HepG2 (cell line): ENCODE data around the gene MCC. TPM values are rescaled to one million over a fixed set of nuclear protein-coding genes. Genes with fewer than 3 reads are reported as not detected.

Experiments used
- ATAC-seq: fragments of 200-7000 bp; cut with Tn5 transposase; 3 replicates; pipeline ENCODE4 v1.9.1; 2020; ENCODE audit warnings: mild to moderate bottlenecking, moderate library complexity
- BruUV-seq: library from RNA; stranded (reverse); fragments of 400-500 nt; replicated peaks from 2 replicates; lab custom pipeline; 2021; lab: Mats Ljungman, UMichigan
- CTCF ChIA-PET: fragments of 300-600 bp; formaldehyde crosslinking; extraction: SDS; loops from one replicate; lab custom pipeline; 2021; ENCODE audit warnings: low total read pairs, inconsistent platforms, low intra/inter-chr PET ratio; lab: Yijun Ruan, JAX
- POLR2A ChIA-PET: fragments of 350-600 bp; sonication (Branson Sonifier 250); formaldehyde crosslinking; loops from one replicate; lab custom pipeline; 2020; ENCODE audit warnings: antibody characterized with exemption, inconsistent platforms; lab: Yijun Ruan, JAX
- DNase-seq: peaks from one replicate; pipeline ENCODE4 v3.0.0-alpha.2; 2015; ENCODE audit warnings: low spot score
- FAIRE-seq: peaks from 3 replicates; lab custom pipeline; 2011; peaks lifted over from hg19 to GRCh38; lab: Jason Lieb, UNC
- H2AFZ ChIP-seq: one replicate; pipeline ENCODE4 v1.6.1; 2011; ENCODE audit warnings: low read length, inconsistent platforms
- H3K27ac ChIP-seq: fragments of 300-600 bp; 3 replicates; pipeline ENCODE4 v1.8.0; 2011; ENCODE audit warnings: mixed run types, mild to moderate bottlenecking, mixed read lengths, low read length, inconsistent platforms; ENCODE audit not compliant: insufficient read depth; ENCODE audit errors: extremely low read length
- H3K27me3 ChIP-seq, 2 experiments: fragments of 200-600 bp in 1 of 2; 2 replicates in 1 of 2; 3 replicates in 1 of 2; pipeline versions ENCODE4 v1.6.0 to v1.8.0; 2011; ENCODE audit warnings: low read length in 2 of 2, mild to moderate bottlenecking in 2 of 2, moderate library complexity in 2 of 2, inconsistent platforms in 1 of 2; ENCODE audit not compliant: insufficient read depth in 2 of 2, control insufficient read depth in 1 of 2
- H3K36me3 ChIP-seq, 2 experiments: fragments of 200-600 bp in 1 of 2; replicated peaks in 1 of 2; 2 replicates in 1 of 2; 3 replicates in 1 of 2; pipeline versions ENCODE4 v1.5.1 to v1.8.0; 2011; ENCODE audit warnings: low read length in 2 of 2, inconsistent platforms in 1 of 2; ENCODE audit not compliant: insufficient read depth in 2 of 2, control insufficient read depth in 1 of 2
- H3K4me1 ChIP-seq: 2 replicates; pipeline ENCODE4 v1.5.1; 2012; ENCODE audit warnings: low read length, inconsistent platforms; ENCODE audit not compliant: insufficient read depth
- H3K4me2 ChIP-seq: 2 replicates; pipeline ENCODE4 v1.6.0; 2011; ENCODE audit warnings: low read depth, low read length, inconsistent platforms
- H3K4me3 ChIP-seq, 3 experiments: fragments of 200-600 bp in 1 of 3; sonication (generic), shearing (Covaris generic) in 1 of 3; replicated peaks in 1 of 3; 2 replicates each; pipeline ENCODE4 v1.5.1; 2011 to 2016; ENCODE audit warnings: low read length in 3 of 3, inconsistent platforms in 2 of 3, low read depth in 2 of 3, mild to moderate bottlenecking in 2 of 3, control low read depth in 1 of 3, mixed read lengths in 1 of 3; ENCODE audit not compliant: insufficient read depth in 1 of 3
- H3K79me2 ChIP-seq: one replicate; pipeline ENCODE4 v1.6.1; 2011; ENCODE audit warnings: low read length, inconsistent platforms; ENCODE audit not compliant: insufficient read depth
- H3K9ac ChIP-seq: 2 replicates; pipeline ENCODE4 v1.6.0; 2011; ENCODE audit warnings: mild to moderate bottlenecking, low read depth, low read length, inconsistent platforms; ENCODE audit not compliant: insufficient read depth
- H3K9me3 ChIP-seq: 2 replicates; pipeline ENCODE4 v1.5.1; 2012; ENCODE audit warnings: mild to moderate bottlenecking, low read length
- H4K20me1 ChIP-seq: 2 replicates; pipeline ENCODE4 v1.6.0; 2011; ENCODE audit warnings: inconsistent platforms, mild to moderate bottlenecking, low read length, moderate library complexity; ENCODE audit not compliant: insufficient read depth
- CBX2 ChIP-seq, 2 experiments: fragments of 200-600 bp in 1 of 2; sonication (generic); formaldehyde crosslinking in 1 of 2; IDR thresholded peaks; 2 replicates each; pipeline versions ENCODE4 v1.7.0 to v1.8.1; 2018 to 2022; ENCODE audit warnings: low read depth in 2 of 2, low read length in 1 of 2, mild to moderate bottlenecking in 1 of 2, missing genetic modification reagents in 1 of 2
- GLI4 ChIP-seq: sonication (generic); formaldehyde crosslinking; IDR thresholded peaks from 2 replicates; pipeline ENCODE4 v1.5.1; 2020; ENCODE audit warnings: missing genetic modification reagents, mild to moderate bottlenecking, moderate library complexity, borderline replicate concordance
- MBD4 ChIP-seq: IDR thresholded peaks from 2 replicates; pipeline ENCODE4 v1.6.1; 2012; ENCODE audit warnings: low read length, inconsistent platforms, borderline replicate concordance
- YEATS4 ChIP-seq: sonication (generic); formaldehyde crosslinking; IDR thresholded peaks from 2 replicates; pipeline ENCODE4 v1.4.0; 2020; ENCODE audit warnings: missing genetic modification reagents, borderline replicate concordance
- ZBTB8A ChIP-seq: sonication (generic); formaldehyde crosslinking; IDR thresholded peaks from 2 replicates; pipeline ENCODE4 v1.4.0; 2020; ENCODE audit warnings: mild to moderate bottlenecking, low read depth, missing genetic modification reagents, borderline replicate concordance
- ZNF10 ChIP-seq: sonication (generic); formaldehyde crosslinking; IDR thresholded peaks from 2 replicates; pipeline ENCODE4 v1.4.0; 2020; ENCODE audit warnings: mild to moderate bottlenecking, low read depth, missing genetic modification reagents, borderline replicate concordance
- ZNF567 ChIP-seq: sonication (generic); formaldehyde crosslinking; IDR thresholded peaks from 2 replicates; pipeline ENCODE4 v1.8.1; 2023; ENCODE audit warnings: mild to moderate bottlenecking, missing genetic modification reagents, borderline replicate concordance
- WGBS: methylation state at CpG from one replicate; pipeline ENCODE4 v1.1.6; 2017; ENCODE audit warnings: low lambda C conversion rate; 5-methylcytosine and 5-hydroxymethylcytosine counted together
- in situ Hi-C: cut with HindIII; loops from 2 replicates; pipeline ENCODE4 v1.10.0; 2017; ENCODE audit warnings: low pct_unique_long_range_greater_than_20kb; ENCODE audit not compliant: extremely low pct_ligation_motif_present
- intact Hi-C: fragments of 100-400 bp; cut with micrococcal nuclease; formaldehyde crosslinking; loops from one replicate; pipeline ENCODE4 v1.10.0; 2022; ENCODE audit not compliant: unreplicated experiment
- polyA plus RNA-seq, 8 experiments: library from polyadenylated mRNA; depleted of rRNA in 3 of 8; stranded (reverse) in 7 of 8; unstranded in 1 of 8; fragments of >200 nt; fragmentation: Illumina TruSeq in 4 of 8; extraction: Trizol in 4 of 8; gene quantifications; 2 replicates each; pipeline versions ENCODE4 v1.2.1 to v1.2.3, GENCODE V29; 2011 to 2016; ENCODE audit warnings: low read depth in 4 of 8, missing spikeins in 1 of 8, mixed read lengths in 1 of 8; ENCODE audit not compliant: insufficient read depth in 1 of 8
- total RNA-seq, 5 experiments: library from RNA; depleted of rRNA; stranded (reverse); fragments of >200 nt; fragmentation: Illumina TruSeq; extraction: Trizol; gene quantifications; 2 replicates each; pipeline ENCODE4 v1.2.3, GENCODE V29; 2016; ENCODE audit warnings: low read depth in 1 of 5
- TF ChIP-seq, protein P1 (sequence below): sonication (generic); formaldehyde crosslinking; IDR thresholded peaks from 2 replicates; pipeline ENCODE4 v1.8.1; 2022; ENCODE audit warnings: mild to moderate bottlenecking, missing genetic modification reagents
- TF ChIP-seq, protein P2 (sequence below): IDR thresholded peaks from 2 replicates; pipeline ENCODE4 v1.6.1; 2012; ENCODE audit warnings: inconsistent platforms
- TF ChIP-seq, protein P3 (sequence below): IDR thresholded peaks from 2 replicates; pipeline ENCODE4 v1.6.1; 2016; ENCODE audit warnings: missing biosample characterization, missing genetic modification reagents, low read depth
- TF ChIP-seq, protein P4 (sequence below): sonication (generic); formaldehyde crosslinking; IDR thresholded peaks from 2 replicates; pipeline ENCODE4 v1.5.1; 2020; ENCODE audit warnings: mild to moderate bottlenecking, missing genetic modification reagents, moderate library complexity
- TF ChIP-seq, protein P5 (sequence below): sonication (generic); formaldehyde crosslinking; conservative IDR thresholded peaks from 2 replicates; pipeline ENCODE4 v1.8.0; 2022; ENCODE audit warnings: missing genetic modification reagents

MCC gene
- total and polyA plus RNA-seq, 2 of the 13 experiments (the other 11 are each of a cell fraction or from before 2014, with no cell fraction given): 0.55 to 2.4 TPM

DNA sequence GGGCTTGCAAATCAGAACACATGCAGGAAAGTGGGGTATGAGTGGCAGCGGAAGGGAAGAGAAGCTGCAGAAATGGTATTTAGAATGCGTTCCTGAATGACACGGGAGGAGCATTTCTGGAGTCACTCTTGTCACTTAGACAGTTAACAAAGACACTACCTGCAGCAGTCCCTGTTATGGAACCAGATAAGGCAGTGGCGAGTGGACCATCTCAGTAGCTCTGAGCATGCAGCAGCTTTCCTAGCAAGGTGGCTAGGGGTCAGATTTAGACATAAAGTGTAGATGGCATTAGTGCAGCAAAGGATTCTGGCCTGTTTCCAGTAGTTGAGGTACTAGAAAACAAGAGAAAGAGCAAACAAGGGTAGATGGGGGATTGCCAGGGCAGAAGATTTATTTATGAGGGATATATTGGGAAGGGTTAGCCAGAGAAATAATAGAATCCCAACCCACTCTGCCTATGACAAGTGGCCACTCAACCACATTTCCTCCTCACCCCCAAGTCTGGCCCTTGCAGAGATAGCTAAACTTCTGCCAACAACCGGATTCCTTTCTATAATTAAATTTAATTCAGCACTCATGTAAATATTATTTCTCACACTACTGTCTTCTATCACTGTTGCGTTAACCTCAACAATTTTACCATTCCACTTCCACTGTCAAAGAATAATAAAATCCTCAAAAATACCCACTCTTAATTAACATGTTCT is 310.0 kb downstream of the MCC start:
- Histone ChIP-seq H3K27me3 (no peaks in the 10 kb centered on the region), H3K4me1 (0 out of 2 replicates have a peak, but pooled peaks cover 5% of the 10 kb centered on the region), H3K9me3 (no peaks in the 10 kb centered on the region), H4K20me1 (no peaks in the 10 kb centered on the region), H3K27ac (no peak overlapping the region), H3K4me2 (no peak overlapping the region), H2AFZ (no peak overlapping the region), H3K4me3 (no peak overlapping the region), H3K79me2 (no peaks in the 10 kb centered on the region), H3K36me3 (no peaks in the 10 kb centered on the region), H3K9ac (no peak overlapping the region)
- POLR2A ChIA-PET: no interaction called here
- BruUV-seq: no TSS peak
- DNase-seq: no peak
- 87% methylated on average over 6 of the region's 6 CpGs for WGBS
- intact Hi-C loops: no loop called here
- ATAC-seq: no peak
- CTCF ChIA-PET: no interaction called here
- FAIRE-seq: no peak
- in situ Hi-C loops: no loop called here
- no peak for TF ChIP-seq ZNF10
- TF ChIP-seq, protein P1, sequence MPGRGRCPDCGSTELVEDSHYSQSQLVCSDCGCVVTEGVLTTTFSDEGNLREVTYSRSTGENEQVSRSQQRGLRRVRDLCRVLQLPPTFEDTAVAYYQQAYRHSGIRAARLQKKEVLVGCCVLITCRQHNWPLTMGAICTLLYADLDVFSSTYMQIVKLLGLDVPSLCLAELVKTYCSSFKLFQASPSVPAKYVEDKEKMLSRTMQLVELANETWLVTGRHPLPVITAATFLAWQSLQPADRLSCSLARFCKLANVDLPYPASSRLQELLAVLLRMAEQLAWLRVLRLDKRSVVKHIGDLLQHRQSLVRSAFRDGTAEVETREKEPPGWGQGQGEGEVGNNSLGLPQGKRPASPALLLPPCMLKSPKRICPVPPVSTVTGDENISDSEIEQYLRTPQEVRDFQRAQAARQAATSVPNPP: no peak
- TF ChIP-seq ZNF567 (CRISPR knock-in tag): no peak
- TF ChIP-seq, protein P2, sequence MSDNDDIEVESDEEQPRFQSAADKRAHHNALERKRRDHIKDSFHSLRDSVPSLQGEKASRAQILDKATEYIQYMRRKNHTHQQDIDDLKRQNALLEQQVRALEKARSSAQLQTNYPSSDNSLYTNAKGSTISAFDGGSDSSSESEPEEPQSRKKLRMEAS: no peak
- TF ChIP-seq, protein P3, sequence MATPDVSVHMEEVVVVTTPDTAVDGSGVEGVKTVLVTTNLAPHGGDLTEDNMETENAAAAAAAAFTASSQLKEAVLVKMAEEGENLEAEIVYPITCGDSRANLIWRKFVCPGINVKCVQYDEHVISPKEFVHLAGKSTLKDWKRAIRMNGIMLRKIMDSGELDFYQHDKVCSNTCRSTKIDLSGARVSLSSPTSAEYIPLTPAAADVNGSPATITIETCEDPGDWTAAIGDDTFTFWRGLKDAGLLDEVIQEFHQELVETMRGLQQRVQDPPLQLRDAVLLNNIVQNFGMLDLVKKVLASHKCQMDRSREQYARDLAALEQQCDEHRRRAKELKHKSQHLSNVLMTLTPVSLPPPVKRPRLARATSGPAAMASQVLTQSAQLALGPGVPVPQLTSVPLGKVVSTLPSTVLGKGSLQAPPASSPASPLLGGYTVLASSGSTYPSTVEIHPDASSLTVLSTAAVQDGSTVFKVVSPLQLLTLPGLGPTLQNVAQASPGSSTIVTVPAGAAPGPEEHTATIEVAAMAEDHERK (CRISPR knock-in tag): no peak
- TF ChIP-seq, protein P4, sequence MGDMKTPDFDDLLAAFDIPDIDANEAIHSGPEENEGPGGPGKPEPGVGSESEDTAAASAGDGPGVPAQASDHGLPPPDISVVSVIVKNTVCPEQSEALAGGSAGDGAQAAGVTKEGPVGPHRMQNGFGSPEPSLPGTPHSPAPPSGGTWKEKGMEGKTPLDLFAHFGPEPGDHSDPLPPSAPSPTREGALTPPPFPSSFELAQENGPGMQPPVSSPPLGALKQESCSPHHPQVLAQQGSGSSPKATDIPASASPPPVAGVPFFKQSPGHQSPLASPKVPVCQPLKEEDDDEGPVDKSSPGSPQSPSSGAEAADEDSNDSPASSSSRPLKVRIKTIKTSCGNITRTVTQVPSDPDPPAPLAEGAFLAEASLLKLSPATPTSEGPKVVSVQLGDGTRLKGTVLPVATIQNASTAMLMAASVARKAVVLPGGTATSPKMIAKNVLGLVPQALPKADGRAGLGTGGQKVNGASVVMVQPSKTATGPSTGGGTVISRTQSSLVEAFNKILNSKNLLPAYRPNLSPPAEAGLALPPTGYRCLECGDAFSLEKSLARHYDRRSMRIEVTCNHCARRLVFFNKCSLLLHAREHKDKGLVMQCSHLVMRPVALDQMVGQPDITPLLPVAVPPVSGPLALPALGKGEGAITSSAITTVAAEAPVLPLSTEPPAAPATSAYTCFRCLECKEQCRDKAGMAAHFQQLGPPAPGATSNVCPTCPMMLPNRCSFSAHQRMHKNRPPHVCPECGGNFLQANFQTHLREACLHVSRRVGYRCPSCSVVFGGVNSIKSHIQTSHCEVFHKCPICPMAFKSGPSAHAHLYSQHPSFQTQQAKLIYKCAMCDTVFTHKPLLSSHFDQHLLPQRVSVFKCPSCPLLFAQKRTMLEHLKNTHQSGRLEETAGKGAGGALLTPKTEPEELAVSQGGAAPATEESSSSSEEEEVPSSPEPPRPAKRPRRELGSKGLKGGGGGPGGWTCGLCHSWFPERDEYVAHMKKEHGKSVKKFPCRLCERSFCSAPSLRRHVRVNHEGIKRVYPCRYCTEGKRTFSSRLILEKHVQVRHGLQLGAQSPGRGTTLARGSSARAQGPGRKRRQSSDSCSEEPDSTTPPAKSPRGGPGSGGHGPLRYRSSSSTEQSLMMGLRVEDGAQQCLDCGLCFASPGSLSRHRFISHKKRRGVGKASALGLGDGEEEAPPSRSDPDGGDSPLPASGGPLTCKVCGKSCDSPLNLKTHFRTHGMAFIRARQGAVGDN: no peak
- TF ChIP-seq CBX2 (IDR thresholded peaks at IDR 0.05; ENCODE audit: low read depth, low read length): no peak
- no peak for TF ChIP-seq CBX2 (CRISPR knock-in tag; IDR thresholded peaks at IDR 0.05; ENCODE audit: low read depth)
- TF ChIP-seq, protein P5, sequence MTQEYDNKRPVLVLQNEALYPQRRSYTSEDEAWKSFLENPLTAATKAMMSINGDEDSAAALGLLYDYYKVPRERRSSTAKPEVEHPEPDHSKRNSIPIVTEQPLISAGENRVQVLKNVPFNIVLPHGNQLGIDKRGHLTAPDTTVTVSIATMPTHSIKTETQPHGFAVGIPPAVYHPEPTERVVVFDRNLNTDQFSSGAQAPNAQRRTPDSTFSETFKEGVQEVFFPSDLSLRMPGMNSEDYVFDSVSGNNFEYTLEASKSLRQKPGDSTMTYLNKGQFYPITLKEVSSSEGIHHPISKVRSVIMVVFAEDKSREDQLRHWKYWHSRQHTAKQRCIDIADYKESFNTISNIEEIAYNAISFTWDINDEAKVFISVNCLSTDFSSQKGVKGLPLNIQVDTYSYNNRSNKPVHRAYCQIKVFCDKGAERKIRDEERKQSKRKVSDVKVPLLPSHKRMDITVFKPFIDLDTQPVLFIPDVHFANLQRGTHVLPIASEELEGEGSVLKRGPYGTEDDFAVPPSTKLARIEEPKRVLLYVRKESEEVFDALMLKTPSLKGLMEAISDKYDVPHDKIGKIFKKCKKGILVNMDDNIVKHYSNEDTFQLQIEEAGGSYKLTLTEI (CRISPR knock-in tag): no peak
- TF ChIP-seq MBD4: no peak
- no peak for TF ChIP-seq ZBTB8A (CRISPR knock-in tag)
- no peak for TF ChIP-seq YEATS4 (CRISPR knock-in tag)
- TF ChIP-seq GLI4: no peak
